Esophagus (tissue), 2 donors: ENCODE data around the gene KDM4B. TPM values are rescaled to one million over a fixed set of nuclear protein-coding genes. Genes with fewer than 3 reads are reported as not detected.

Experiments used
- H3K27ac ChIP-seq, 2 donors: one replicate each; pipeline ENCODE4 v1.5.1; 2013; ENCODE audit warnings: low read depth in 2 of 2, mild to moderate bottlenecking in 2 of 2, inconsistent platforms in 1 of 2, low read length in 1 of 2, moderate library complexity in 1 of 2
- H3K27me3 ChIP-seq, 2 donors: one replicate each; pipeline ENCODE4 v1.6.1; 2013; ENCODE audit warnings: low read length in 2 of 2, control low read depth in 1 of 2, mild to moderate bottlenecking in 1 of 2; ENCODE audit not compliant: insufficient read depth in 2 of 2, control insufficient read depth in 1 of 2
- H3K36me3 ChIP-seq, 2 donors: one replicate each; pipeline ENCODE4 v1.6.1; 2013; ENCODE audit warnings: low read length in 1 of 2; ENCODE audit not compliant: control insufficient read depth in 2 of 2, insufficient read depth in 2 of 2
- H3K4me1 ChIP-seq, 2 donors: one replicate each; pipeline ENCODE4 v1.6.1; 2013; ENCODE audit warnings: low read length in 1 of 2; ENCODE audit not compliant: control insufficient read depth in 2 of 2, insufficient read depth in 2 of 2
- H3K4me3 ChIP-seq, 2 donors: one replicate each; pipeline ENCODE4 v1.5.1; 2013; ENCODE audit warnings: low read length in 2 of 2, mild to moderate bottlenecking in 2 of 2, low read depth in 1 of 2, moderate library complexity in 1 of 2
- H3K9me3 ChIP-seq, 2 donors: one replicate each; pipeline ENCODE4 v1.6.1; 2013; ENCODE audit warnings: mild to moderate bottlenecking in 2 of 2, low read depth in 1 of 2, low read length in 1 of 2, moderate library complexity in 1 of 2; ENCODE audit not compliant: control insufficient read depth in 2 of 2, insufficient read depth in 1 of 2
- WGBS, 2 donors: extraction: QIAGEN DNeasy Blood & Tissue Kit; methylation state at CpG; one replicate each; pipeline ENCODE4 v1.1.7; 2013; 5-methylcytosine and 5-hydroxymethylcytosine counted together
- polyA plus RNA-seq, 2 donors: library from polyadenylated mRNA; stranded (reverse); fragments of 200-250 nt; gene quantifications; one replicate each; pipeline ENCODE4 v1.2.3, GENCODE V29; 2013
- donor health status: healthy with polysubstance abuse.
- donor health status: Bipolar disorder and iron deficiency.

Gene KDM4B
- polyA plus RNA-seq, 2 donors, result 10.7 to 26.7 TPM

GRCh38 chr19:5067678-5068077 lies 98.8 kb downstream of the KDM4B start:
- peaks cover 0 to under 1% of the 10 kb centered on the region in 2 donors for H3K9me3 ChIP-seq
- no peak overlapping the region for H3K4me3 ChIP-seq
- H3K36me3 ChIP-seq, result peaks cover under 1 to 43% of the 10 kb centered on the region in 2 donors
- no peaks in the 10 kb centered on the region for H3K4me1 ChIP-seq
- H3K27me3 ChIP-seq, result no peaks in the 10 kb centered on the region
- H3K27ac ChIP-seq, result no peak overlapping the region
- 64 to 87% methylated on average over 12 of the region's 12 CpGs for WGBS, 2 donors

DNA sequence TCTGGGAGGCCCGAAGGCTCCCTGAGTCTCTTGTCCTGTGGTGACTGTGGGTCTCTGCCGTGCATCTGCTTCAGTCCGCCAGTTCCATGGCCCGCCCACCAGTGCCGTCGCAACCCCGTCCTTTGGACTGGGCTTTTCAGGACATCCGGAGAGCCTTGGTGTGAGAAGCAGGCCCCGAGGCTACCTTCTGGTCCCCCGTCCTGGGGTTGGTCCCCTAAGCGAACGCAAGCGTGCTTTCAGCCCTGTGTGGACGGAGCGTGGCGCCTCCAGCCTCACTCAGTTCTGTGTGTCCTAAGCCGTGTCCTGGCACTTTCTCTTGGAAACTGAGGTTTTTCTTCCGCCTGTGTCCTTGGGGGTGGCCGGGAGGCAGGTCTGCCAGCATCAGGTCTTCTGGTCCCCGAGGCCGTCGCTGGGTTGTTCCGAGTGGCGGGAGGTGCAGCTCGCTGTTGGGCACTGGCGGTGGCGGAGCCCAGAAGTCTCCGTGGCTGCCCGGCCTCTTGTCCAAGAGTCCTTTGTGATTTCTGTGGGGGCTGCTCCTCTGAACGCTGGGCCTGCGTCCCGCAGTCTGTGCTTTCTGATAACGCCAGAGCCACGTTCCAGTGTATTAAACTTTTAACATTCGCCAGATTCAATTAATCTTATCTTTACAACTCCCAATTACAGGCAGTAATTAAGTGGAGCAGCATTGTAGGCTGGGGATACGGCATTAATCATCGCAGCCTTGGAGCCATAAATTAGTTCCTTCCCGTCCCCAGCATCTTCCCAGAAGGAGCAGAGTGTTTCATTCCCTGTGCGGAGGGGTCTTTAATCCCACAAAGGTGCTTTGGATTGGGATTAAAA lies 99.5 kb downstream of the KDM4B start:
- H3K27me3 ChIP-seq, result no peaks in the 10 kb centered on the region
- 84 to 92% methylated on average over 39 of the region's 39 CpGs for WGBS, 2 donors
- no peak overlapping the region for H3K27ac ChIP-seq
- H3K4me3 ChIP-seq, result no peak overlapping the region
- no peaks in the 10 kb centered on the region for H3K4me1 ChIP-seq
- H3K9me3 ChIP-seq, result no peaks in the 10 kb centered on the region
- peaks cover 4 to 49% of the 10 kb centered on the region in 2 donors for H3K36me3 ChIP-seq

DNA sequence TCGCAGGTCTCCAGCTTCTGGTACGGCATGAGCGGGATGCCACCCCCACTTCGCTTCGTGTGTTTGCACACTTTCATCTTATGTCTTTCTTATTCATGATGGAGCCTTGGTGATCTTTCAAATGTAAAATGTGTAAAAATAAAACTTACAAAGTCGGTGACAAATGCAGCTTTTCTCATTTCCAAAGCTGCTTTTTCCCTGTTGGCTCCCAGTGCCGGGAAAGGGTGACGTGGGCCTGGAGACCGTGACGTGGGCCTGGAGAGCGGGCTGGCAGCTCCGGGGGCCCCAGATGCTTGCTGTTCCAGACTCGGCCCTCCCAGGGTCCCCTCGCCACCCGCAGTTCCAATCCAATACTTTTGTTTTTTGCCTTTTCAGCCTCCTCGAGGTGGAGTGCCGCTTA lies 101.4 kb downstream of the KDM4B start:
- Histone ChIP-seq H3K27me3 (no peaks in the 10 kb centered on the region), H3K4me1 (no peaks in the 10 kb centered on the region), H3K36me3 (peaks cover 4 to 42% of the 10 kb centered on the region in 2 donors), H3K9me3 (no peaks in the 10 kb centered on the region), H3K4me3 (no peak overlapping the region), H3K27ac (no peak overlapping the region)
- WGBS, 2 donors, result 93 to 95% methylated on average over 17 of the region's 17 CpGs

DNA sequence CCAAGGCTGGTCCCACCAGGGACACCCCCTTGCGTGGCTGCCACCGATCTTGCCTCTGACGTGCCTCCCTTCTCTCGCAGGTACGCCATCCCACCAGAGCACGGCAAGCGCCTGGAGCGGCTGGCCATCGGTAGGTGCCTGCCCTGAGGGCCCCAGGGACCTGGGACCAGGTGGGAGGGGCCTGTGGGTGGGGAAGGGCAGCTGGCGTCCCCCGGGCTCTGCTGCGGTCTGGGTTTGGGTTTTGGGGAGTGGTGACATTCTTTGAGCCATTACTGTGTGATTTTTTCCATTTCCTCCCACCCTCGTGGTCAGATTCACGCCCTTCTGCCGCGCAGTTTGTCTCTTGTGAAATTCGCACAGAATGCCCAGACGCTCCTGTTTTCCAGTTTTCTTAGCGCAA lies 102.0 kb downstream of the KDM4B start:
- H3K36me3 ChIP-seq, result peaks cover 4 to 41% of the 10 kb centered on the region in 2 donors
- 88 to 95% methylated on average over 19 of the region's 19 CpGs for WGBS, 2 donors
- no peak overlapping the region for H3K27ac ChIP-seq
- H3K4me1 ChIP-seq, result no peaks in the 10 kb centered on the region
- H3K9me3 ChIP-seq, result no peaks in the 10 kb centered on the region
- H3K27me3 ChIP-seq, result no peaks in the 10 kb centered on the region
- no peak overlapping the region for H3K4me3 ChIP-seq

DNA sequence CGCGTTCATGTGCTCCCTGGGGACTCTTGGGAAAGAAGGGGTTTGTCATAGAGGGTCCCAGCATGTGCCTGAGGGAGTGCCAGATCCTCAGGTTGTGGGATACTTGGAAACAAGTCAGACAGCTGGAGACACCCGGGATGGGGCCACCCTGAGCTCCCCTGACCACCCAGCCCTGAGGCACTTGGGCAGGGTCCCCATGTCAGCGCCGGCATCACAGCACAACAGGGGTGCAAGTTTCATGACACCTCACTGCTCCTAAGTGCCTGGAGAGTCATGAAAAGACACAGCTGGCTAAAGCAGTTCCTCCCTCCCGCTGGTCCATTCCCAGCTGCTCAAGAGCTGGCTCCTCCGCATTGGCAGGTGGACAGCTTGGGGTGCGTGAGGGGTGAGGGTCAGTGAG lies 102.7 kb downstream of the KDM4B start:
- no peak overlapping the region for H3K4me3 ChIP-seq
- H3K9me3 ChIP-seq, result no peaks in the 10 kb centered on the region
- no peaks in the 10 kb centered on the region for H3K27me3 ChIP-seq
- H3K27ac ChIP-seq, result no peak overlapping the region
- 82 to 83% methylated on average over 8 of the region's 8 CpGs for WGBS, 2 donors
- peaks cover 4 to 44% of the 10 kb centered on the region in 2 donors for H3K36me3 ChIP-seq
- no peaks in the 10 kb centered on the region for H3K4me1 ChIP-seq

GRCh38 chr19:5072115-5072514 lies 103.2 kb downstream of the KDM4B start:
- Histone ChIP-seq H3K4me1 (no peaks in the 10 kb centered on the region), H3K9me3 (no peaks in the 10 kb centered on the region), H3K36me3 (peaks cover 4 to 45% of the 10 kb centered on the region in 2 donors), H3K27me3 (no peaks in the 10 kb centered on the region), H3K4me3 (no peak overlapping the region), H3K27ac (no peak overlapping the region)
- 87 to 89% methylated on average over 11 of the region's 11 CpGs for WGBS, 2 donors

GRCh38 chr19:5073153-5073844 lies 104.4 kb downstream of the KDM4B start:
- peaks cover 8 to 47% of the 10 kb centered on the region in 2 donors for H3K36me3 ChIP-seq
- 85 to 93% methylated on average over 8 of the region's 8 CpGs for WGBS, 2 donors
- H3K4me3 ChIP-seq, result no peak overlapping the region
- H3K9me3 ChIP-seq, result no peaks in the 10 kb centered on the region
- H3K4me1 ChIP-seq, result no peaks in the 10 kb centered on the region
- H3K27me3 ChIP-seq, result no peaks in the 10 kb centered on the region
- H3K27ac ChIP-seq, result no peak overlapping the region

DNA sequence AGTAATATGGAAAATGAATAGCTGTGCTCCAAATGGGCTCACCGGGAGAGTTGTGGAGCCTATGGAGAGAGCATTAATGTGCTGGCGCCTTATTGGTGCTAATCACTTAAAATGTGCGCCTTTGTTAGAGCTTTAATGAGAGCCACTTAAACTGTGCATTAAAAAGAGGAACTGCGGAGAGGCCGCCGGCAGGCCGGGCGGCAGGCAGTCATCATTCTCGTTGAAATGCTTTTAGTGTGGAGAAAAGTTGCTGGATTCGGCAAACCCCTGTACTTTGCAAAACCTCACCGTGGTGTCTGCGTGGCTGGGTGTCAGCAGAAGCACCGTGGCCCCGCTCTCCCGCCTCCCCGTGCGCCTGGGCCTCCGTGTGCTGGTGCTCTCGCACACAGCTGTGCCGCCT lies 105.5 kb downstream of the KDM4B start:
- 87% methylated on average over 20 of the region's 20 CpGs for WGBS, 2 donors
- Histone ChIP-seq H3K36me3 (peaks cover 11 to 49% of the 10 kb centered on the region in 2 donors), H3K4me1 (no peaks in the 10 kb centered on the region)

GRCh38 chr19:5074830-5075394 lies 106.0 kb downstream of the KDM4B start:
- H3K9me3 ChIP-seq, result no peaks in the 10 kb centered on the region
- peaks cover 11 to 48% of the 10 kb centered on the region in 2 donors for H3K36me3 ChIP-seq
- H3K27me3 ChIP-seq, result no peaks in the 10 kb centered on the region
- no peak overlapping the region for H3K27ac ChIP-seq
- H3K4me1 ChIP-seq, result no peaks in the 10 kb centered on the region
- H3K4me3 ChIP-seq, result no peak overlapping the region
- WGBS, 2 donors, result 76 to 77% methylated on average over 26 to 27 of the region's 27 CpGs

More for the DNA sequence above, 105.5 kb downstream of the KDM4B start:
- Histone ChIP-seq H3K4me3 (no peak overlapping the region), H3K27ac (no peak overlapping the region), H3K27me3 (no peaks in the 10 kb centered on the region), H3K9me3 (no peaks in the 10 kb centered on the region)
